GM23248 (cell line): ENCODE measurements around the gene KRTAP12-2. TPM values are rescaled to one million over a fixed set of nuclear protein-coding genes. Genes with fewer than 3 reads are reported as not detected.

ENCODE experiments used
- DNase-seq: peaks from one replicate; pipeline ENCODE4 v3.0.0-alpha.2; 2015
- H2AFZ ChIP-seq: fragments of 200-600 bp; sonication (generic); 2 replicates; pipeline ENCODE4 v1.6.1; 2016; ENCODE audit warnings: antibody characterized with exemption
- H3F3A ChIP-seq: fragments of 200-600 bp; sonication (generic); 2 replicates; pipeline ENCODE4 v1.6.1; 2016; ENCODE audit warnings: mild to moderate bottlenecking, antibody characterized with exemption, mixed run types; ENCODE audit not compliant: insufficient read depth
- H3K27ac ChIP-seq: fragments of 200-600 bp; sonication (generic); 2 replicates; pipeline ENCODE4 v1.5.1; 2016; ENCODE audit warnings: mild to moderate bottlenecking
- H3K27me3 ChIP-seq: fragments of 200-600 bp; sonication (generic); replicated peaks from 2 replicates; pipeline ENCODE4 v1.6.1; 2016; ENCODE audit warnings: mild to moderate bottlenecking; ENCODE audit not compliant: insufficient read depth
- H3K36me3 ChIP-seq: fragments of 200-600 bp; sonication (generic); 2 replicates; pipeline ENCODE4 v1.6.1; 2016; ENCODE audit warnings: low read depth, mild to moderate bottlenecking
- H3K4me1 ChIP-seq: fragments of 200-600 bp; sonication (generic); 2 replicates; pipeline ENCODE4 v1.6.1; 2016; ENCODE audit warnings: mild to moderate bottlenecking; ENCODE audit not compliant: insufficient read depth
- H3K4me2 ChIP-seq: fragments of 200-600 bp; sonication (generic); one replicate; pipeline ENCODE4 v1.6.1; 2016; ENCODE audit warnings: mild to moderate bottlenecking; ENCODE audit not compliant: unreplicated experiment
- H3K4me3 ChIP-seq: fragments of 200-600 bp; sonication (generic); 2 replicates; pipeline ENCODE4 v1.5.1; 2016; ENCODE audit warnings: mild to moderate bottlenecking
- H3K79me2 ChIP-seq: fragments of 200-600 bp; sonication (generic); 2 replicates; pipeline ENCODE4 v1.6.1; 2016; ENCODE audit warnings: mild to moderate bottlenecking; ENCODE audit not compliant: insufficient read depth
- H3K9ac ChIP-seq: fragments of 200-600 bp; sonication (generic); 2 replicates; pipeline ENCODE4 v1.6.1; 2016; ENCODE audit warnings: mild to moderate bottlenecking
- H3K9me2 ChIP-seq: fragments of 200-600 bp; sonication (generic); 2 replicates; pipeline ENCODE4 v1.6.1; 2016; ENCODE audit warnings: mixed run types, mild to moderate bottlenecking, moderate library complexity; ENCODE audit not compliant: insufficient read depth
- H3K9me3 ChIP-seq: fragments of 200-600 bp; sonication (generic); one replicate; pipeline ENCODE4 v1.6.1; 2017; ENCODE audit warnings: low read depth
- H4K20me1 ChIP-seq: fragments of 200-600 bp; sonication (generic); 2 replicates; pipeline ENCODE4 v1.6.0; 2016; ENCODE audit not compliant: insufficient read depth
- EZH2 ChIP-seq: fragments of 200-600 bp; sonication (generic); IDR thresholded peaks from 2 replicates; pipeline ENCODE4 v1.6.1; 2018; ENCODE audit warnings: antibody characterized with exemption, mild to moderate bottlenecking; ENCODE audit not compliant: insufficient read depth, poor library complexity, severe bottlenecking
- EZH2phosphoT487 ChIP-seq: fragments of 200-600 bp; sonication (generic); IDR thresholded peaks from 2 replicates; pipeline ENCODE4 v1.6.1; 2018; ENCODE audit warnings: antibody characterized with exemption, moderate library complexity, mild to moderate bottlenecking, low read depth; ENCODE audit not compliant: insufficient read depth
- WGBS, 2 experiments: methylation state at CpG; one replicate each; pipeline ENCODE4 v1.1.6; 2015 to 2017; ENCODE audit warnings: low lambda C conversion rate in 2 of 2, low coverage in 1 of 2; ENCODE audit errors: missing lambda C conversion rate in 2 of 2; 5-methylcytosine and 5-hydroxymethylcytosine counted together
- in situ Hi-C: fragments of 300-500 bp; cut with MboI; formaldehyde crosslinking; loops from 2 replicates; pipeline ENCODE4 v1.15.0; 2020
- polyA plus RNA-seq: library from polyadenylated mRNA; unstranded; fragments of >200 nt; fragmentation: Nextera tagmentation; extraction: Ambion mirVana; gene quantifications from 2 replicates; pipeline ENCODE4 v1.2.1, GENCODE V29; 2016
- total RNA-seq: library from RNA; depleted of rRNA; stranded (reverse); fragments of >200 nt; shearing (Covaris generic); gene quantifications from 2 replicates; pipeline ENCODE4 v1.2.3, GENCODE V29; 2014

Gene KRTAP12-2
- total and polyA plus RNA-seq, 2 experiments from 2014 or later = not detected

- no peaks in the 10 kb centered on the region for H3K9me2 ChIP-seq
- no peaks in the 10 kb centered on the region for H3K9me3 ChIP-seq
- no peaks in the 10 kb centered on the region for H3K79me2 ChIP-seq
- no peaks in the 10 kb centered on the region for H3K4me1 ChIP-seq
- no peak within 1 kb of the TSS for H3K4me2 ChIP-seq
- 24 to 35% methylated on average over 8 to 9 of the region's 9 CpGs for WGBS, 2 experiments
- no peak within 1 kb of the TSS for H2AFZ ChIP-seq
- H3K27ac ChIP-seq = no peak within 1 kb of the TSS
- no peak within 1 kb of the TSS for H3K9ac ChIP-seq
- DNase-seq = no peak
- TF ChIP-seq EZH2 (no peak), EZH2phosphoT487 (no peak)
- no peaks in the 10 kb centered on the region for H3K36me3 ChIP-seq
- H4K20me1 ChIP-seq = no peaks in the 10 kb centered on the region
- H3K27me3 ChIP-seq = peaks cover 14% of the 10 kb centered on the region
- H3F3A ChIP-seq = no peaks in the 10 kb centered on the region
- in situ Hi-C loops = no loop called here
- H3K4me3 ChIP-seq = no peak within 1 kb of the TSS
These were observed 12.1 kb downstream of the KRTAP12-2 start, which contains the start of gene KRTAP12-4 for GRCh38 chr21:44654576-44655175. KRTAP12-4 (minus strand) TSS chr21:44654659; CDS start chr21:44654614, 45 bp downstream.

GRCh38 chr21:44653656-44654575, 12.8 kb downstream of the KRTAP12-2 start:
- Histone ChIP-seq H3F3A (no peaks in the 10 kb centered on the region), H3K4me2 (no peak overlapping the region), H3K9ac (no peak overlapping the region), H3K9me3 (no peaks in the 10 kb centered on the region), H3K27ac (no peak overlapping the region), H3K4me1 (no peaks in the 10 kb centered on the region), H3K9me2 (no peaks in the 10 kb centered on the region), H3K27me3 (peaks cover 14% of the 10 kb centered on the region; the same call in 1 of the 2 replicates), H4K20me1 (no peaks in the 10 kb centered on the region), H2AFZ (no peak overlapping the region), H3K4me3 (no peak overlapping the region), H3K79me2 (no peaks in the 10 kb centered on the region), H3K36me3 (no peaks in the 10 kb centered on the region)
- no peak for DNase-seq
- TF ChIP-seq EZH2 (no peak), EZH2phosphoT487 (no peak)
- 32% methylated on average over 16 to 17 of the region's 17 CpGs for WGBS, 2 experiments
- in situ Hi-C loops = no loop called here

GRCh38 chr21:44653123-44653522, 13.6 kb downstream of the KRTAP12-2 start:
- no peak overlapping the region for H2AFZ ChIP-seq
- H3K9ac ChIP-seq = no peak overlapping the region
- H3K4me2 ChIP-seq = no peak overlapping the region
- no peak overlapping the region for H3K4me3 ChIP-seq
- WGBS, 2 experiments = 7 to 13% methylated on average over 13 to 14 of the region's 14 CpGs
- DNase-seq = no peak
- no peaks in the 10 kb centered on the region for H3K9me2 ChIP-seq
- no peaks in the 10 kb centered on the region for H3K79me2 ChIP-seq
- H3K9me3 ChIP-seq = no peaks in the 10 kb centered on the region
- peaks cover 14% of the 10 kb centered on the region; the same call in 1 of the 2 replicates for H3K27me3 ChIP-seq
- no peaks in the 10 kb centered on the region for H3F3A ChIP-seq
- no peaks in the 10 kb centered on the region for H3K4me1 ChIP-seq
- H3K36me3 ChIP-seq = no peaks in the 10 kb centered on the region
- no peak overlapping the region for H3K27ac ChIP-seq
- in situ Hi-C loops = no loop called here
- H4K20me1 ChIP-seq = no peaks in the 10 kb centered on the region
- TF ChIP-seq EZH2 (no peak), EZH2phosphoT487 (no peak)

- no peak overlapping the region for H3K9ac ChIP-seq
- no peak overlapping the region for H3K4me3 ChIP-seq
- H4K20me1 ChIP-seq = no peaks in the 10 kb centered on the region
- H3F3A ChIP-seq = no peaks in the 10 kb centered on the region
- H3K4me1 ChIP-seq = no peaks in the 10 kb centered on the region
- H3K36me3 ChIP-seq = no peaks in the 10 kb centered on the region
- H3K79me2 ChIP-seq = no peaks in the 10 kb centered on the region
- WGBS, 2 experiments = 48 to 49% methylated on average over 12 of the region's 12 CpGs
- no peak overlapping the region for H3K4me2 ChIP-seq
- in situ Hi-C loops = no loop called here
- no peak for DNase-seq
- no peaks in the 10 kb centered on the region for H3K9me2 ChIP-seq
- TF ChIP-seq EZH2phosphoT487 (no peak), EZH2 (no peak)
- H3K9me3 ChIP-seq = no peaks in the 10 kb centered on the region
- H3K27ac ChIP-seq = no peak overlapping the region
- no peak overlapping the region for H2AFZ ChIP-seq
- H3K27me3 ChIP-seq = peaks cover 14% of the 10 kb centered on the region
These were observed 15.6 kb downstream of the KRTAP12-2 start for GRCh38 chr21:44650973-44651675.
